ENCODE measurements around the gene PLA2G4A.

The PLA2G4A gene

GRCh38 chr1:186875896-186876835 is 47.4 kb downstream of the PLA2G4A start:
- no peak for DNase-seq (ENCODE audit: low spot score)
- Histone ChIP-seq H3K9me3 (ENCODE audit: severe bottlenecking) (no peaks in the 10 kb centered on the region), H3K36me3 (ENCODE audit: low read depth) (no peaks in the 10 kb centered on the region), H3K27ac (ENCODE audit: poor library complexity, severe bottlenecking) (no peak overlapping the region), H3K4me1 (ENCODE audit: insufficient read depth, poor library complexity, severe bottlenecking) (peaks cover 5% of the 10 kb centered on the region), H3K27me3 (ENCODE audit: insufficient read depth, poor library complexity, severe bottlenecking) (no peaks in the 10 kb centered on the region), H3K4me3 (ENCODE audit: severe bottlenecking) (no peak overlapping the region)
- TF ChIP-seq CTCF (IDR thresholded peaks at IDR 0.05; ENCODE audit: poor library complexity, severe bottlenecking), result no peak
- no peak for ATAC-seq (ENCODE audit: low read depth)

- peaks cover 5% of the 10 kb centered on the region for H3K4me1 ChIP-seq (ENCODE audit: insufficient read depth, poor library complexity, severe bottlenecking)
- no peaks in the 10 kb centered on the region for H3K36me3 ChIP-seq (ENCODE audit: low read depth)
- H3K4me3 ChIP-seq (ENCODE audit: severe bottlenecking), result no peak overlapping the region
- no peaks in the 10 kb centered on the region for H3K9me3 ChIP-seq (ENCODE audit: severe bottlenecking)
- no peak for DNase-seq (ENCODE audit: low spot score)
- H3K27me3 ChIP-seq (ENCODE audit: insufficient read depth, poor library complexity, severe bottlenecking), result no peaks in the 10 kb centered on the region
- ATAC-seq (ENCODE audit: low read depth), result peak; percentile 44; the same call in 1 of the 3 replicates
- H3K27ac ChIP-seq (ENCODE audit: poor library complexity, severe bottlenecking), result no peak overlapping the region
- no peak for TF ChIP-seq CTCF (IDR thresholded peaks at IDR 0.05; ENCODE audit: poor library complexity, severe bottlenecking)
Observed at GRCh38 chr1:186878356-186878755, 49.6 kb downstream of the PLA2G4A start.

- Histone ChIP-seq H3K9me3 (ENCODE audit: severe bottlenecking) (peaks cover 2% of the 10 kb centered on the region), H3K27me3 (ENCODE audit: insufficient read depth, poor library complexity, severe bottlenecking) (no peaks in the 10 kb centered on the region), H3K27ac (ENCODE audit: poor library complexity, severe bottlenecking) (no peak overlapping the region)
Observed at GRCh38 chr1:186880982-186881381, 52.2 kb downstream of the PLA2G4A start.

GRCh38 chr1:186882372-186883134 is 53.8 kb downstream of the PLA2G4A start:
- Histone ChIP-seq H3K9me3 (ENCODE audit: severe bottlenecking) (peaks cover 2% of the 10 kb centered on the region), H3K27me3 (ENCODE audit: insufficient read depth, poor library complexity, severe bottlenecking) (no peaks in the 10 kb centered on the region), H3K36me3 (ENCODE audit: low read depth) (no peaks in the 10 kb centered on the region), H3K4me1 (ENCODE audit: insufficient read depth, poor library complexity, severe bottlenecking) (peaks cover 5% of the 10 kb centered on the region), H3K4me3 (ENCODE audit: severe bottlenecking) (no peak overlapping the region), H3K27ac (ENCODE audit: poor library complexity, severe bottlenecking) (no peak overlapping the region)
- no peak for DNase-seq (ENCODE audit: low spot score)
- ATAC-seq (ENCODE audit: low read depth), result no peak
- TF ChIP-seq CTCF (IDR thresholded peaks at IDR 0.05; ENCODE audit: poor library complexity, severe bottlenecking), result no peak

More at GRCh38 chr1:186880982-186881381, 52.2 kb downstream of the PLA2G4A start:
- DNase-seq (ENCODE audit: low spot score) (no peak), ATAC-seq (ENCODE audit: low read depth) (no peak)
- Histone ChIP-seq H3K4me1 (ENCODE audit: insufficient read depth, poor library complexity, severe bottlenecking) (peaks cover 5% of the 10 kb centered on the region), H3K4me3 (ENCODE audit: severe bottlenecking) (no peak overlapping the region), H3K36me3 (ENCODE audit: low read depth) (no peaks in the 10 kb centered on the region)
- no peak for TF ChIP-seq CTCF (IDR thresholded peaks at IDR 0.05; ENCODE audit: poor library complexity, severe bottlenecking)
